IMR-90 (cell line): Measurements from ENCODE around the gene CORO7. TPM values are rescaled to one million over a fixed set of nuclear protein-coding genes. Genes with fewer than 3 reads are reported as not detected.

Experiments
- ATAC-seq: fragments of 200-7000 bp; cut with Tn5 transposase; 2 replicates; pipeline ENCODE4 v1.9.1; 2020; ENCODE audit warnings: low read depth, mild to moderate bottlenecking, moderate library complexity
- BruUV-seq: library from RNA; stranded (reverse); fragments of 400-500 nt; replicated peaks from 2 replicates; lab custom pipeline; 2021; lab: Mats Ljungman, UMichigan
- CTCF ChIA-PET: fragments of 300-600 bp; formaldehyde crosslinking; extraction: SDS; loops from one replicate; lab custom pipeline; 2021; ENCODE audit warnings: antibody characterized with exemption; lab: Yijun Ruan, JAX
- POLR2A ChIA-PET: fragments of 300-600 bp; sonication (Branson Sonifier 250); formaldehyde crosslinking; loops from one replicate; lab custom pipeline; 2022; ENCODE audit warnings: antibody characterized with exemption; ENCODE audit not compliant: unreplicated experiment; lab: Charles Lee
- DNase-seq: peaks from one replicate; pipeline ENCODE4 v3.0.0; 2013
- H2AFZ ChIP-seq: replicated peaks from 2 replicates; pipeline ENCODE3; 2013; ENCODE audit warnings: low read length, mild to moderate bottlenecking; ENCODE audit not compliant: poor library complexity
- H2AK5ac ChIP-seq: 2 replicates; pipeline ENCODE4 v1.6.1; 2013; ENCODE audit warnings: low read depth, low read length, inconsistent platforms
- H2AK9ac ChIP-seq: replicated peaks from 2 replicates; pipeline ENCODE3; 2013; ENCODE audit warnings: mild to moderate bottlenecking, low read depth, low read length, moderate library complexity; ENCODE audit not compliant: poor library complexity
- H2BK120ac ChIP-seq: 2 replicates; pipeline ENCODE4 v1.6.1; 2013; ENCODE audit warnings: low read depth, low read length, inconsistent platforms
- H2BK15ac ChIP-seq: 3 replicates; pipeline ENCODE4 v1.6.1; 2013; ENCODE audit warnings: low read depth, low read length, inconsistent platforms
- H2BK20ac ChIP-seq: 2 replicates; pipeline ENCODE4 v1.6.1; 2013; ENCODE audit warnings: low read depth, mild to moderate bottlenecking, inconsistent platforms, low read length, moderate library complexity
- H2BK5ac ChIP-seq: 2 replicates; pipeline ENCODE4 v1.6.1; 2013; ENCODE audit warnings: mild to moderate bottlenecking, low read depth, low read length, inconsistent platforms; ENCODE audit not compliant: poor library complexity, severe bottlenecking
- H3K14ac ChIP-seq: replicated peaks from 2 replicates; pipeline ENCODE4 v1.6.1; 2013; ENCODE audit warnings: low read depth, low read length, inconsistent platforms
- H3K18ac ChIP-seq: 2 replicates; pipeline ENCODE4 v1.6.1; 2013; ENCODE audit warnings: low read depth, low read length, control low read depth
- H3K23ac ChIP-seq: 2 replicates; pipeline ENCODE4 v1.6.1; 2013; ENCODE audit warnings: low read depth, low read length, inconsistent platforms
- H3K27ac ChIP-seq: 2 replicates; pipeline ENCODE4 v1.5.1; 2013; ENCODE audit warnings: mild to moderate bottlenecking, control low read depth, low read length; ENCODE audit not compliant: insufficient read depth
- H3K27me3 ChIP-seq: 2 replicates; pipeline ENCODE4 v1.6.1; 2013; ENCODE audit warnings: low read length; ENCODE audit not compliant: control insufficient read depth, insufficient read depth
- H3K36me3 ChIP-seq: 2 replicates; pipeline ENCODE4 v1.6.1; 2013; ENCODE audit warnings: low read length, mixed read lengths; ENCODE audit not compliant: control insufficient read depth, insufficient read depth
- H3K4ac ChIP-seq: 2 replicates; pipeline ENCODE4 v1.6.1; 2013; ENCODE audit warnings: low read depth, low read length, inconsistent platforms
- H3K4me1 ChIP-seq: 2 replicates; pipeline ENCODE4 v1.6.1; 2013; ENCODE audit warnings: low read length, mixed read lengths; ENCODE audit not compliant: control insufficient read depth, insufficient read depth
- H3K4me2 ChIP-seq: 2 replicates; pipeline ENCODE4 v1.6.1; 2013; ENCODE audit warnings: low read depth, mild to moderate bottlenecking, control low read depth, low read length, moderate library complexity
- H3K4me3 ChIP-seq: 2 replicates; pipeline ENCODE4 v1.5.1; 2013; ENCODE audit warnings: low read depth, mild to moderate bottlenecking, control low read depth, low read length, moderate library complexity; ENCODE audit not compliant: insufficient read depth
- H3K56ac ChIP-seq: 2 replicates; pipeline ENCODE4 v1.6.1; 2013; ENCODE audit warnings: low read length, inconsistent platforms; ENCODE audit not compliant: insufficient read depth; ENCODE audit errors: extremely low read depth
- H3K79me1 ChIP-seq, 2 experiments: 2 replicates each; pipeline ENCODE4 v1.6.1; 2013; ENCODE audit warnings: low read length in 2 of 2, inconsistent platforms in 1 of 2, low read depth in 1 of 2
- H3K9ac ChIP-seq: 2 replicates; pipeline ENCODE4 v1.6.1; 2013; ENCODE audit warnings: low read depth, low read length, control low read depth
- H3K9me1 ChIP-seq: 2 replicates; pipeline ENCODE4 v1.6.1; 2013; ENCODE audit warnings: low read length, inconsistent platforms; ENCODE audit not compliant: insufficient read depth
- H3K9me3 ChIP-seq: 2 replicates; pipeline ENCODE4 v1.6.1; 2013; ENCODE audit warnings: low read length; ENCODE audit not compliant: control insufficient read depth, insufficient read depth
- H4K20me1 ChIP-seq: 2 replicates; pipeline ENCODE4 v1.6.1; 2013; ENCODE audit warnings: low read length, inconsistent platforms; ENCODE audit not compliant: insufficient read depth
- H4K5ac ChIP-seq: 2 replicates; pipeline ENCODE4 v1.6.1; 2013; ENCODE audit warnings: mild to moderate bottlenecking, low read depth, low read length, control low read depth
- H4K8ac ChIP-seq, 2 experiments: 2 replicates each; pipeline ENCODE4 v1.6.1; 2013; ENCODE audit warnings: low read depth in 2 of 2, low read length in 2 of 2, control low read depth in 1 of 2, inconsistent platforms in 1 of 2
- H4K91ac ChIP-seq: 2 replicates; pipeline ENCODE4 v1.6.1; 2013; ENCODE audit warnings: low read depth, low read length, inconsistent platforms; ENCODE audit not compliant: insufficient read depth
- BHLHE40 ChIP-seq: fragments of 150-350 bp; IDR thresholded peaks from 2 replicates; pipeline ENCODE4 v1.6.1; 2016; ENCODE audit warnings: mild to moderate bottlenecking, low read depth, low read length
- CEBPB ChIP-seq: IDR thresholded peaks from 2 replicates; pipeline ENCODE4 v1.6.1; 2012; ENCODE audit warnings: low read depth, low read length, improper control_type of control experiment
- FOS ChIP-seq: fragments of 150-350 bp; IDR thresholded peaks from 2 replicates; pipeline ENCODE4 v1.6.1; 2016; ENCODE audit warnings: low read depth, low read length
- MAFK ChIP-seq: IDR thresholded peaks from 2 replicates; pipeline ENCODE4 v1.6.1; 2012; ENCODE audit warnings: low read depth, low read length, improper control_type of control experiment
- MXI1 ChIP-seq: IDR thresholded peaks from 2 replicates; pipeline ENCODE4 v1.6.1; 2012; ENCODE audit warnings: low read depth, mild to moderate bottlenecking, low read length, moderate library complexity, borderline replicate concordance
- RCOR1 ChIP-seq: IDR thresholded peaks from 2 replicates; pipeline ENCODE4 v1.6.1; 2012; ENCODE audit warnings: mild to moderate bottlenecking, low read length, improper control_type of control experiment; ENCODE audit not compliant: insufficient replicate concordance
- SMC3 ChIP-seq: fragments of 150-350 bp; IDR thresholded peaks from 2 replicates; pipeline ENCODE4 v1.6.1; 2016; ENCODE audit warnings: low read depth, mild to moderate bottlenecking, antibody characterized with exemption, low read length, moderate library complexity
- WGBS, 2 experiments: methylation state at CpG; one replicate each; pipeline versions ENCODE4 v1.1.5 to v1.1.7; 2013; ENCODE audit warnings: missing lambda C conversion rate in 2 of 2; ENCODE audit not compliant: insufficient read length in 1 of 2; ENCODE audit errors: extremely low coverage in 2 of 2; 5-methylcytosine and 5-hydroxymethylcytosine counted together
- dilution Hi-C: fragments of 300-500 bp; cut with HindIII; formaldehyde crosslinking; loops from one replicate; pipeline ENCODE4 v1.14.3; 2018; ENCODE audit warnings: low sequenced_read_pairs; ENCODE audit not compliant: unreplicated experiment
- in situ Hi-C: fragments of 300-500 bp; cut with MboI; formaldehyde crosslinking; loops from 3 replicates; pipeline ENCODE4 v1.14.3; 2019; ENCODE audit warnings: low sequenced_read_pairs, inconsistent platforms, mixed read lengths
- intact Hi-C: fragments of 100-400 bp; cut with micrococcal nuclease; formaldehyde crosslinking; loops from 2 replicates; pipeline ENCODE4 v1.10.0; 2022
- polyA plus RNA-seq, 3 experiments: library from polyadenylated mRNA; depleted of rRNA; stranded (reverse); fragments of >200 nt; gene quantifications; 2 replicates each; pipeline ENCODE4 v1.2.3, GENCODE V29; 2012; ENCODE audit warnings: low replicate concordance in 1 of 3
- total RNA-seq: library from RNA; depleted of rRNA; stranded (reverse); fragments of >200 nt; gene quantifications from 2 replicates; pipeline ENCODE4 v1.2.3, GENCODE V29; 2012
- TF ChIP-seq, protein P1 (sequence below): fragments of 150-350 bp; IDR thresholded peaks from 2 replicates; pipeline ENCODE4 v1.6.1; 2017; ENCODE audit warnings: mild to moderate bottlenecking, antibody characterized with exemption, low read length, low read depth
- TF ChIP-seq, protein P2 (sequence below): fragments of 150-350 bp; IDR thresholded peaks from 2 replicates; pipeline ENCODE4 v1.6.1; 2016; ENCODE audit warnings: low read depth, mild to moderate bottlenecking, low read length, moderate library complexity, borderline replicate concordance
- TF ChIP-seq, protein P3 (sequence below): conservative IDR thresholded peaks from 2 replicates; pipeline ENCODE4 v1.5.1; 2012; ENCODE audit warnings: mild to moderate bottlenecking, low read depth, low read length, improper control_type of control experiment

Gene CORO7
- total and polyA plus RNA-seq, 2 of the 4 experiments (the other 2 are of a cell fraction): 6.3 to 26.7 TPM

DNA sequence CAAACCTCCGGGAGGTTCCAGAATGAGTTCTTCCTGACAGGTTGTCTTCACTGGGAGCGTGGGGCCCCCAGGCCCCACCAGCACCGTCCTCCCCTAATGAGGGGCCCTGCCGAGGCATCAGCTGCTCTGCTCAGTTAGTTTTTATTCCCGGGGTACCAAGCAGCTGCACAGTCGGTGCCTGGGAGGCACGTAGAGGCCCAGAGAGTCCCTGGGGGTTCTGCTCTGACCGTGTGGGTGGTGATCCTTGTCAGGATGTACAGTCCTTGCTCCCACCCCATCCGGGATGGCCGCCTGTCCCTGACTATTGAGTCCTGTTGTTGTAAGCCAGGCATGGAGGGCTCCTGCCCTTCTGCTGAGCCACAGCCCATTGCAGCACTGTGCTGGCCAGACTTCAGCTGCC is 39.6 kb upstream of the CORO7 start:
- no peak overlapping the region for H2BK15ac ChIP-seq
- H3K27me3 ChIP-seq: no peaks in the 10 kb centered on the region
- no peak overlapping the region for H3K4me2 ChIP-seq
- H4K91ac ChIP-seq: no peak overlapping the region
- no peak overlapping the region for H3K4me3 ChIP-seq
- BruUV-seq: TSS peak; percentile 80
- TF ChIP-seq, protein P1, sequence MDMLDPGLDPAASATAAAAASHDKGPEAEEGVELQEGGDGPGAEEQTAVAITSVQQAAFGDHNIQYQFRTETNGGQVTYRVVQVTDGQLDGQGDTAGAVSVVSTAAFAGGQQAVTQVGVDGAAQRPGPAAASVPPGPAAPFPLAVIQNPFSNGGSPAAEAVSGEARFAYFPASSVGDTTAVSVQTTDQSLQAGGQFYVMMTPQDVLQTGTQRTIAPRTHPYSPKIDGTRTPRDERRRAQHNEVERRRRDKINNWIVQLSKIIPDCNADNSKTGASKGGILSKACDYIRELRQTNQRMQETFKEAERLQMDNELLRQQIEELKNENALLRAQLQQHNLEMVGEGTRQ: no peak
- no peak for TF ChIP-seq FOS
- TF ChIP-seq CEBPB: no peak
- TF ChIP-seq, protein P2, sequence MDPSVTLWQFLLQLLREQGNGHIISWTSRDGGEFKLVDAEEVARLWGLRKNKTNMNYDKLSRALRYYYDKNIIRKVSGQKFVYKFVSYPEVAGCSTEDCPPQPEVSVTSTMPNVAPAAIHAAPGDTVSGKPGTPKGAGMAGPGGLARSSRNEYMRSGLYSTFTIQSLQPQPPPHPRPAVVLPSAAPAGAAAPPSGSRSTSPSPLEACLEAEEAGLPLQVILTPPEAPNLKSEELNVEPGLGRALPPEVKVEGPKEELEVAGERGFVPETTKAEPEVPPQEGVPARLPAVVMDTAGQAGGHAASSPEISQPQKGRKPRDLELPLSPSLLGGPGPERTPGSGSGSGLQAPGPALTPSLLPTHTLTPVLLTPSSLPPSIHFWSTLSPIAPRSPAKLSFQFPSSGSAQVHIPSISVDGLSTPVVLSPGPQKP: no peak
- no peak for TF ChIP-seq MAFK
- TF ChIP-seq, protein P3, sequence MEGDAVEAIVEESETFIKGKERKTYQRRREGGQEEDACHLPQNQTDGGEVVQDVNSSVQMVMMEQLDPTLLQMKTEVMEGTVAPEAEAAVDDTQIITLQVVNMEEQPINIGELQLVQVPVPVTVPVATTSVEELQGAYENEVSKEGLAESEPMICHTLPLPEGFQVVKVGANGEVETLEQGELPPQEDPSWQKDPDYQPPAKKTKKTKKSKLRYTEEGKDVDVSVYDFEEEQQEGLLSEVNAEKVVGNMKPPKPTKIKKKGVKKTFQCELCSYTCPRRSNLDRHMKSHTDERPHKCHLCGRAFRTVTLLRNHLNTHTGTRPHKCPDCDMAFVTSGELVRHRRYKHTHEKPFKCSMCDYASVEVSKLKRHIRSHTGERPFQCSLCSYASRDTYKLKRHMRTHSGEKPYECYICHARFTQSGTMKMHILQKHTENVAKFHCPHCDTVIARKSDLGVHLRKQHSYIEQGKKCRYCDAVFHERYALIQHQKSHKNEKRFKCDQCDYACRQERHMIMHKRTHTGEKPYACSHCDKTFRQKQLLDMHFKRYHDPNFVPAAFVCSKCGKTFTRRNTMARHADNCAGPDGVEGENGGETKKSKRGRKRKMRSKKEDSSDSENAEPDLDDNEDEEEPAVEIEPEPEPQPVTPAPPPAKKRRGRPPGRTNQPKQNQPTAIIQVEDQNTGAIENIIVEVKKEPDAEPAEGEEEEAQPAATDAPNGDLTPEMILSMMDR: no peak
- no peak for TF ChIP-seq SMC3
- TF ChIP-seq RCOR1: no peak
- TF ChIP-seq MXI1: no peak
- TF ChIP-seq BHLHE40: no peak
- no peak overlapping the region for H2BK20ac ChIP-seq
- dilution Hi-C loops: no loop called here
- peaks cover 15% of the 10 kb centered on the region for H4K20me1 ChIP-seq
- H4K5ac ChIP-seq: no peak overlapping the region
- H3K4me1 ChIP-seq: peaks cover 9% of the 10 kb centered on the region
- no peak overlapping the region for H2AFZ ChIP-seq
- no peak overlapping the region for H2BK120ac ChIP-seq
- no peak overlapping the region for H2AK9ac ChIP-seq
- in situ Hi-C loops: no loop called here
- H2BK5ac ChIP-seq: no peak overlapping the region
- no peak overlapping the region for H3K18ac ChIP-seq
- H3K14ac ChIP-seq: no peak overlapping the region
- ChIA-PET POLR2A (no interaction called here), CTCF (no interaction called here)
- no peak overlapping the region for H3K23ac ChIP-seq
- peaks cover 10 to 32% of the 10 kb centered on the region in 2 experiments for H3K79me1 ChIP-seq
- no peak overlapping the region for H4K8ac ChIP-seq
- no peak overlapping the region for H2AK5ac ChIP-seq
- peaks cover 40% of the 10 kb centered on the region for H3K36me3 ChIP-seq
- no peak overlapping the region for H3K4ac ChIP-seq
- DNase-seq: no peak
- H3K9me3 ChIP-seq: no peaks in the 10 kb centered on the region
- 85% methylated on average over 7 of the region's 10 CpGs; no CpG with 5 or more reads in 1 of the 2 experiments for WGBS, 2 experiments
- no peak for ATAC-seq
- 0 out of 2 replicates have a peak, but pooled peaks cover 10% of the 10 kb centered on the region for H3K9me1 ChIP-seq
- intact Hi-C loops: no loop called here
- no peak overlapping the region for H3K9ac ChIP-seq
- no peak overlapping the region for H3K27ac ChIP-seq
- H3K56ac ChIP-seq: no peak overlapping the region
